ENCODE data around the gene TRO.

DNA sequence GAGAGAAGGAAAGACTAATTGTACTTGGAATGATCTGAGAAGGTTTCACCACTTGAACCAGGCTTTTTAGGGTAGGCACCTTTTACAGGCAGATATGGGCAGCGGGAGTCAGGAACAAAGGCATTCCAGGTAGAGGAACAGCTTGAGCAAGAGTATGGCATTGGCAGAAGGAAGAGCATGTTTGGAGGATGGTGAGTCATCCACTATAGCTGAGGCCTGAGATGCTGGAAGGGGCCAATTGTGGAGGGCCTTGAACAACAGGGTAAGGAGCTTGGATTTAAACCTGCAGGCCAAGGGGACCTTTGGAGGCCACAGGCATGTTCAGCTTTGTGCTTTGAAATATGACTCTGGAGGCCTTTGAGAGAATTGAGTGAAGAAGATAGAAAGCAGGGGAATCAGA is 41.1 kb downstream of the TRO start:
- TF ChIP-seq, protein P1, sequence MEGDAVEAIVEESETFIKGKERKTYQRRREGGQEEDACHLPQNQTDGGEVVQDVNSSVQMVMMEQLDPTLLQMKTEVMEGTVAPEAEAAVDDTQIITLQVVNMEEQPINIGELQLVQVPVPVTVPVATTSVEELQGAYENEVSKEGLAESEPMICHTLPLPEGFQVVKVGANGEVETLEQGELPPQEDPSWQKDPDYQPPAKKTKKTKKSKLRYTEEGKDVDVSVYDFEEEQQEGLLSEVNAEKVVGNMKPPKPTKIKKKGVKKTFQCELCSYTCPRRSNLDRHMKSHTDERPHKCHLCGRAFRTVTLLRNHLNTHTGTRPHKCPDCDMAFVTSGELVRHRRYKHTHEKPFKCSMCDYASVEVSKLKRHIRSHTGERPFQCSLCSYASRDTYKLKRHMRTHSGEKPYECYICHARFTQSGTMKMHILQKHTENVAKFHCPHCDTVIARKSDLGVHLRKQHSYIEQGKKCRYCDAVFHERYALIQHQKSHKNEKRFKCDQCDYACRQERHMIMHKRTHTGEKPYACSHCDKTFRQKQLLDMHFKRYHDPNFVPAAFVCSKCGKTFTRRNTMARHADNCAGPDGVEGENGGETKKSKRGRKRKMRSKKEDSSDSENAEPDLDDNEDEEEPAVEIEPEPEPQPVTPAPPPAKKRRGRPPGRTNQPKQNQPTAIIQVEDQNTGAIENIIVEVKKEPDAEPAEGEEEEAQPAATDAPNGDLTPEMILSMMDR (conservative IDR thresholded peaks at IDR 0.05; ENCODE audit: low read length), result no peak
- no peak for TF ChIP-seq EZH2phosphoT487 (IDR thresholded peaks at IDR 0.05; ENCODE audit: borderline replicate concordance, low read depth, low read length)
